ENCODE results near the gene TCERG1L.

The TCERG1L gene

DNA sequence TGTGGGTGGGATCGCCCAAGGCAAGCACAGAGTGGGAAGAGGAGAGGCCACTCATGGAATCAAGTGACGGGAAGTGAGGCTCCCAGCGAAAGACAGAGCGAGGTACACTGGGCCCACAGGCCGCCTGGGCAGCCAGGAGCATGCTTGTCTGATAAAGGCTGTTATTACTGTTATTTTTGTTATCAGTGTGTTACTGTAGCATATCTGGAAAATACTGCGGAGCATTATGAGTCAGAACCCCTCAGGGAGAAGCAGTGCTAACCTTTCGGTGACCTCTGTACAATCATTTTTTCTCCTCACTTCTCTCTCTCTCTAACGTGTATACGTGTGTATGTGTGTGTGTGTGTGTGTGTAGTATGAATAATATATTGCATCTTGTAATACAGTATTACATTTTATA, 3.8 kb upstream of the TCERG1L start:
- no peak for DNase-seq

DNA sequence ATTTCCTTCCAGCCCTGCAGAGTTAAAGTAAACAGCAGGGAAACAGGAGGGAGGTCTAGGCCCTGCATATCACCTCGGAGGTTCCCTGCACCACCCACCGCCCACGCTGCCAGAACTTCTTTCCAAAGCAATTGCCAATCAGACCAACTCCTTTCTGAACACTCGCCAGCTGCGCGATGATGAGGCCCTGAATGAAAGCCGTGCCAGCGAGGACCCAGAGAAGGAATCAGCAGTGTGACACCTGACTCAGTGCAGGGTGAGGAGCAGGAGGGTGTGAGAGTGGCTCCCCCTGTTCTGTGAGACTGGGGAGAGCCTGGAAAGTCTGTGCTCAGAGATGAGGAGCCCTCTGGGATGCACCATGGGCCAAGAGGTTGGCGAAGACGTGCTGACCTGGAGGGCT, 3.3 kb upstream of the TCERG1L start:
- no peak for DNase-seq

DNA sequence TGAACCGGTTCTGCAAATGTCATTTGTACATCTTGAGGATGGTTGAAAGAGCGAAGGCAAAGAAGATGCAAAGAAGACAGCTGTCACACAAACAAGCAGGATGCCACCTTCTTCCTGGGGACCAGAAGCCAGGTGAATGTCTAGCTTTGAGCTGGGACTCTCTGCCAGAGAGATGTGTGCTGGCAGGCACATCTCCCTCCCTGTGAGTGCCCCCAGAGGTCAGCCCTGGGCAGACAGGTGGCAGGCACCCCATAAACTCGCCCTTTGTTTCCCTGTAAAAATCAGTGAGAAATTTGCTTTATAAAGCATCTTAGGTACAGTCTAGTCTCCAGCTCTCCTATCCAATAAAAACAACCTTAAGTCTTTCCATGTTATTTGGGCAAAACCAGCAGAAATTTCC, 2.6 kb upstream of the TCERG1L start:
- DNase-seq: no peak

DNA sequence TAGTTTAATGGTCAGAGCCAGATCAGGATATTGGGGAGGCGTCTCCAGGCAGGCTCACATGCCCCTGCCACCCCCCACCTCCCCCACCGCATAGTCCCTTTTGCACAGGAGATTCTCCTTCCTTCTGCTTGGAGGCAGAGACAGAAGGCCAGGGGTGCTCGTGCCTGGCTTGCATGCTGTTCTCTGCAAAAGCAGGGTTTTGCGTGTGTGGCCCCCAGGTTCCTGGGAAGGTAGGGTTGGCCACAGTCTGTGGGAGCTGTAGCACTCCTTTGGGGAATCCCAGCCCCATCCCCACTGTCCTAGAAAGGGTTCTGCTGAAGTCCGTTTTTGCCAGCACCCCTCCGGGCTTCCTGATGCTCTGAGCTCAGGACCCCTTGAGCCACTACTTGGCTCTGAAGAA, 1.9 kb upstream of the TCERG1L start:
- no peak for DNase-seq

DNA sequence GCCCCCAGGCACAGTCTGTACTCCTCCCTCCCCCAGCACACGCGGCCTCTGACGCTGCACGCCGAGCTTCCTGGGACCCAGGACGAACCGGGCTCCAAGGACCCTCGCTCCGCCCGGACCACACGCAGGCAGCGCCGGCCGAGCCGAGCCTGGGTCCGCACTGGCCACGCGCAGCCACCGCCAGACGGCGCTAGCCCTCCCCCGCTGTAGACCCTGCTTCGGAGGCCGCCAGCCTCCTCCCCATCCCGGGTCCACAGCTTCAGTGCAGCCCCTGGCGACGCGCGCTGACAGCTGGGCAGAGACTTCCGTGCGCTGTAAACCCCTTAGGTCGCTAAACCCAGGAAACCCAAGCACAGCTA, 936 bp upstream of the TCERG1L start:
- DNase-seq: no peak

DNA sequence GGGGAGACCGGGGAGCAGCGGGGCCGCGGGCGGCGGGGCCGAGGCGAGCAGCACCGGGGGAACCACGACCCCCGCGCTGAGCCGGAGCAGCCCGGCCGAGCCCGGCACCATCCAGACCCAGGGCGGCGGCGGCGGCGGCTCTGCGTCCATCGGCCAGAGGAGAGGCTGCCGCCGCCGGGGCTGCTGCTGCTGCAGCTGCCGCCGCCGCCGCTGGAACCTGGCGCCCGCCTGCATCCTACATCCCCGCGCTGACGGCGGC, 190 bp downstream of the TCERG1L start:
- DNase-seq: no peak

DNA sequence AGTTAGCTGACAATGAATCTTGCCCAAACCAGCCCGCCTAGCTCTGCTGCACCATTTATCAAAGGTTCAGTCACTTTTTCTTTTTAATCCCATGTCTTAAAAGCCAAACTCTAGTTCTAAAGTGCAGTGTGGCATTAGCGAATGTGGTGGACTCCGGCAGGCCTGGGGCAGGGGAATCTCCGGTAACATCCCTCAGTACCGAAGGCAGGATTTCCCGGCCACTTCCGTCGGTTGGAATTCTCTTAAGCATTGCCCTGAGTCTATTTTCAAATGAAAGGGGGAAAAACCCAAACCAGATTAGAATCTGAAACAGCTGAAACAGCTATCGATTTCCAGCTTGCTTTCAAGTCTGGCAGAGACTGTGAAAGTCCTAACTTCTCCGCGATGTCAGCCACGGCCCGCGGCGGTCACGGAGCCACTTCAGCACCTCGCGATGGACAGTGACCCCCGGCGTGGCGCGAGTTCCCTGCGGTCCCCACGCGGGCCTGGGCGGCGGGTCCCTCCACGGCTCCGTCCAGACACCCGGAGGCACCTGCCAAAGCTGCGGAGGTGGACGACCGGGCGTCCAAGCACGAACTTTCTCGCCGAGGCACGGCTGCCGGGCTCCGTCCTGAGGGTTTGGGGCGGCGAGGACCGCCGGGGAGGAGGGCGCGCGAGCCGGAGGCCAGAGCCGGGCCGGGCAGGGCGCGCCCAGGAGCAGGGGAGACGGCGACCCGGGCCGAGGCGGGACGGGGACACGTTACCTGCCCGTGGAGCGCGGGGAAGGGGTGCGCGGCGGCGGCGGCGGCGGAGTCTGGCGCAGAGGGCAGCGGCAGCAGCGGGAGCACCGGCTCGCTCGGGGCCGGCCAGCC, 745 bp downstream of the TCERG1L start:
- no peak for DNase-seq

DNA sequence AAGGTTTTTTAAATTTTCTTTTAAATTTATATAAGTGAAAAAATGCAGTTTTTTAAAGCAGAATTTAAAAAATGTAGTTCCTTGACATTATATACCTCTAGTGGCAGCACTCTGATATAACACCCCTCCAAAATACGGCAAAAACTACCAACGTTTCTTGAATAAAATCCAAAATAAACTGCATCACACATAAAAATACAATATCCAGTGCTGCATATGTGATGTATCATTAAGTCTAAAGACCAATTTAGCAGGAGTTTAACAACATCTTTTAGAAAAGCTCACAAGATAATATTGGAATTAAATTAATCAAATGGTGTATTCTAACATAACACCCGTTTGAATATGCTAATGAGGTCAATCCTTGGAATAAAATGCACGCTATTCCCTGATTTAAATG, 1.4 kb downstream of the TCERG1L start:
- DNase-seq: no peak

DNA sequence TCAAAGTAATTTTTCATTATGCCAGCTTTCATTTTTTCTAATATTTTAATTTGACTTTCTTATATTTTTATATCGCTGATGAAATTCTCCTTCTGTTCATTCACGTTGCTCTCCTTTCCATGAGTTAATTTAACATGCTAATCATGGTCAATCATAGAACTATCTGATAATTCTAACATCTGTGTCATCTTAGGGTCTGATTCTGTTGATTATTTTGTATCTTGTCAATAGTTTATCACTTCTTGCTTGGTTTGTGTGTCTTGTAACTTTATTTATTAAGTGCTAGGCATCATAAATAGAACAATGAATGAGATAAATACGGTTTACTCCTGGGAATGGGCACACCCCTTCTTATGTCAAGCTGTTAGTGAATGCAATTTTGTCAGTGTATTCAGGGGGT, 11.0 kb downstream of the TCERG1L start:
- DNase-seq: no peak

DNA sequence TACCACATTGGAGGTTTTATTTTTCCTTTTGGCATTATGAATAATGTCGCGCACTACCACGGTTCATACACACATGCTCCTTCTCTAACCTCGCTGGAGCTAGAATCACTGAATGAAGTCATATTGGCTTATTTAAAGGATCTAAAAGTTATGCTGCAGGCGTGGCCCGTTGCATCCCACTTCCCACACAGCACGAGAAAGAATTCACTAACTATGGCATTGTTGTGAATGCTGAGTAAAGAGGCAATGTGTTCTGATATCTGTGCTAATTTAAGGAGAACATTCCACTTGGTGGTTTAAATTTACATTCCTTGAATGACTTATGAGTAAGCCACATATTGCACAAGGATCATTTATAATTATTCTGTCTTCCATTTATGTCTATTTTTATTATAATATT, 20.7 kb downstream of the TCERG1L start:
- DNase-seq: no peak

DNA sequence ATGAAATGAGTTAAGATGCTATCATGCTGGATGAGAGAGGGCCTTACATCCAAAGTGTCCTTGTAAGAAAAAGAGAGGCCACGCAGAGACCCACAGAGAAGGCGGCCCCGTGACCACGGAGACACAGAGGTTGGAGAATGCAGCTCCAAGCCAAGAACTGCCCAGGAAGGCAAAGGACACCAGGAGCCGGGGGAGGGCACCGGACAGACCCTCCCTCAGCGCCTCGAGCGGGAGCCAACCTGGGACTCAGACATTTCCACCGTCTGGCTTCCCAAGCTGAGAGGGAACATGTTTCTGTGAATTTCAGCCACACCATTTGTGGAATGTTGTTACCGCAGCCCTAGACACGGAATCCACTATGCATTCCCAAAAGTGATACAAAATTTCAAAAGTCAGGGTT, 22.9 kb downstream of the TCERG1L start:
- no peak for DNase-seq

DNA sequence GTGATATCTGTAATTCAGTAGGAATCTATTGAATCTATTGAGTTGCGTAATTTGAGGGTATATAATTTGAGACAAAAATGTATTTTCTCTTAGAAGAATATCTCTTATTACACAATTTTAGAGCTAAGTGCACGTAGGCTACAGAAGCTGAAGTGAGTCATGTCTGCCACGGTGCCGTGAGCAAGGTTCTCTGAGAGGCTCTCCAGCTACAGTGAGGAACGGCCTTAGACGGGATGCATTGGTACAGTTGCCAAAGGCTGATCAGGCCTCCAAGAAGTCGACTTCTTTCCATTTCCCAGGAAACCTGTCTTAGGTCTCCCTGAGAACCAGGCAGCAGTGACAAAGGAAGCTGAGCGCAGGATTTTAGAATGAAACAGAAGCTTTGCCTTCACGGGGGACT, 28.6 kb downstream of the TCERG1L start:
- DNase-seq: no peak

DNA sequence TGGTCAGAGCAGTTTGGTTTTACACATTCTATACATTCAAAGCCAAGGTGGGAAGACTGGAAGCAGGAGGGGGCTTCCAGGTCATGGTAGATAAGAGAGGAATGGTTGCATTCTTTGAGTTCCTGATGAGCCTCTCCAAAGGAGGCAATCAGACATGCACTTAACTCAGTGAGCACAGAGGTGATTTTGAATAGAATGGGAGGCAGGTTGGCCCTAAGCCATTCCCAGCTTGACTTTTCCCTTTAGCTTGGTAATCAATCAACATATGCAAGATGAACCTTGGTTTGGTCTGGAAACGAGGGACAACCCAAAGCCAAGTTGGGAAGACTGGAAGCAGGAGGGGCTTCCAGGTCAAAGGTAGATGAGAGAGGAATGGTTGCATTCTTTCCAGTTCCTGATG, 31.4 kb downstream of the TCERG1L start:
- DNase-seq: no peak

DNA sequence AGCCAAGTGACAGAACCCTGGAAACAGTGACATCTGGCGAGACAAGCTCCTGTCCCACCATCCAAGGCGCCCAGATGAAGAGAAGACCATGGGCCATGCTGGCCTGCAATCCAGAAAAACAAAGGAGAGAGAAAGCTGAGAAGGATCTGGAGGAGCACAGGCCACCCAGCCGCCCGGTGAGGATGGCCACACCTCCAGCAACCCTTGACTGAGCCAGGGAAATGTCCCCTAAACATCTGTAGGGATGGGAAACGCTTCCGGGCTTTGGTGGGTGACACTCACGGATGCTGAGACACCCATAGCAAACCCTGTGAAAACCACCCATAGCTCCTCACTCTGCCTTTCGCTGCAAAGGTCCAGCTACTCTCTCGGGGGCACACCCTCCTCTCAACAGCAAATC, 32.0 kb downstream of the TCERG1L start:
- no peak for DNase-seq

DNA sequence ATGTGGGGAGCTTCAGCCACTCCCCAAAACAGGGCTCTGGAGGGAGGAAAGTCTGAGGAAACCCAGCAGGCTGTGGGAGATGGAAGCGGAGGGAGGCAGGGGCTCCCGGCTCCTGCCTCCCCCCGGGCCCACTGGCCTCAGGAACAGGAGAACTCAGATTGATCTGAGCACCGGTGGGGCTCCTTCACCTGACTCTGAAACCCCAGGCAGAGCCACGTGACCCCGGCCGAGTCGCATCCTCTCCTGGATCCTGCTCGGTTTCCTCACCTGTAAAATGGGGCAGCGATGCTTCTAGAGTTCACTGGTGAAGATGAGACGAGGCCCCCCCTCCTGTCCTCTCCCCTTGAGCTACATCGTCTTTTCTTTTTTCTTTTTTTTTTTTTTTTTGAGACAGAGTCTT, 33.6 kb downstream of the TCERG1L start:
- DNase-seq: no peak

DNA sequence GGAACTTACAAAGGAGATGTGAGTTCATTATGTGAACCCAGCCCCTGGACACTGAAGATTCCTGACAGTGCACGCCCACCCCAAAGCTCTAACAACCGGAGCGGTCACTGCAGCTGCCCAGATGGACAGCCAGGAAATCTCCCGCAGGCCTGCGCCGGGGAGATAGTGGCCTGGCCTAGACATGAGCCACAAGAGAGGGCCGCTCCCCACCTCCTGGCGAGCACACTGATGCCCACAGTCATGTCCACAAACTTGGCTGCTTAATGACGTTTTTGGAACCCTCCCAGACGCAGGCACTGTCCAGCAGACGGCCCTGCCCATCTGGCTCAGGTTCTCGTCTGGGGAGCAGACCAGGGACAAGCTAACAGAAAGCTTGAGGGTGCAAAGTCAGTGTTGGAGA, 34.2 kb downstream of the TCERG1L start:
- no peak for DNase-seq

DNA sequence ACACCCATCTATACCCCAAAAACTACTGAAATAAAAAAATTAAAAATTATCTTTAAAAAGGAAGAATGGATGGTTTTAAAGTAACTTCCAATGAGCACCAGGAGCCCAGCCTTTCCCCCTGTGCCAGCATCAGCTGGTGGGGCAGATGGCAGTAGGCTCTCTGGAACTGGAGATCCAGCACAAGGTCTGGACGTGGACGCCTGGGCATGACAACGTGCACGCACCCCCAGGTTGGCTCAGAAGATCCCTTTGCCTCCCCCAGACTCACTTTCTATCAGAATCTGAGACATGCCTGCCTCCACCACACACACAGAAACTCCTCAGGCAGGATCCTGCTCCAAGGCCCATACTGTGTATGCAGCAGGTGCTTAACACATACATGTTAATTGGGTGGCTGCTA, 35.8 kb downstream of the TCERG1L start:
- DNase-seq: no peak

DNA sequence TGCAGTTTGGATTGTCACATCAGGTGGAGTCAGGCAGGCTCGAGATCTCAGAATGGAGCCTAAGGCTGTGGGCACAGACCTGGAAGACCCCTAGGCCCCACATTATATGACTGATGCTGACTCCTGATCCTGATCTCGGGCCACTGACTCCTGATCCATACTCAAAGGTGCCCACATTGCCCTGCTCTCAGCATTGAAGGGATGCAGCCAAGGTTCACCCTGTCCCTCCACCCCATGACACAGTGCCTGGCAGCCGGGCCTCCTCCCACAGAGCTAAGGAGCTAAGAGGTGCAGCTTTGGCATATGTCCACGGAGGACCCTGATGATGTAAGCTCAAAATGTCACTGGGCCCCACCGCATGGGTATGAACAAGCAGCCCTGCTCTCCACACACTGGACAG, 36.6 kb downstream of the TCERG1L start:
- DNase-seq: no peak

DNA sequence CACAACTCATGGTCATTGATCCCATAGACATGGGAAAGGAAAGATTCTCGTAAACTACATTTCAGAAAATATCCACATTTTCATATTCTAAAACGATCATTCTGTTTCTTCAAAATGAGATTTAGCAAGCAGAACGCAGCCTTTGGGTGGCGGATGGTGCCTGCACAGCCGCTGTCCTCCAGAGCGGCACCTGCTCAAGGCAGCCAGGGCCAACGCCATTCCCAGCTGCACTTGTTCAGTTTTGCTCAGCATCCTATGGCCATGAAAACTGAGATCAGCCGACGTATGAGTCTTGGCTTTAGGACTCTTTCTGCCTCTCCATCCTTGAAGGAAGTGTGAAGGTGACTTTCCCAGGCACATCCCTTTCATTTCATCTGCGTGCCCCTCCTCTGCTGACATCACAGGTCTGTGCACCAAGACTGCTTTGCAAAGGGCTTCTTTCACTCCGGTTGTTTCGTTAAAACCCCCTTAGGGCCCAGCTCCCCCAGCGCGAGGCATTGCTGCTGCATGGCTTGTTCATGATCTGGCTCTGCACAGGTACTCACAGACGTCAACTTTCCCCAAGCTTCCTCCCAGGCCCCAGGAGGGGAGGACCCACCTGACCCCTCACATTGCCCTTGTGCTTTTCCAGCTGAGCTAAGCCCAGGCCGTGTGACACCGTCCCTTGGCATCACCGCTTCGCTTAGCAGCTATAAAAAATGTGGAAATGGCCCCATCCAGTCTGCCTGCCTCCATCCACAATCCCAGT, 37.2 kb downstream of the TCERG1L start:
- no peak for DNase-seq

DNA sequence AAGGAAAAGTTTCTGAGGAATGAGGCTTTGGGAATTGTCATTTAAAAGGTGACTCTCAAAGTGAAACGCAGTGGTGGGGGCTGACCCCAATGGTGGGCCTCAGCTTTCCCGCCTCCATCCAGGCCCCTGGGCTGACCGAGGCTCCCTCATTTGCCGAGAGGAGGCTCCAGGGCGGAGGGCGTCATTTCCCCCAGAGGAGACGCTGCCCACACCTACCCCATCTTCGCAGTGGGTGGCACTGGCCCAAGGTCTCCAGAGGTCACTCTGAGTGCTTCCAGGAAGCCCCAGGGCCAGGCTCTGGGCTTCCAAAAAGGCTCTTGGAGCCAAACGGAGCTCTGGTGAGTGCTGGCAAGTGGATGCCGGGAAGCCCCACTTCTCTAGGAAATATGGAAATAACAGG, 38.0 kb downstream of the TCERG1L start:
- no peak for DNase-seq

DNA sequence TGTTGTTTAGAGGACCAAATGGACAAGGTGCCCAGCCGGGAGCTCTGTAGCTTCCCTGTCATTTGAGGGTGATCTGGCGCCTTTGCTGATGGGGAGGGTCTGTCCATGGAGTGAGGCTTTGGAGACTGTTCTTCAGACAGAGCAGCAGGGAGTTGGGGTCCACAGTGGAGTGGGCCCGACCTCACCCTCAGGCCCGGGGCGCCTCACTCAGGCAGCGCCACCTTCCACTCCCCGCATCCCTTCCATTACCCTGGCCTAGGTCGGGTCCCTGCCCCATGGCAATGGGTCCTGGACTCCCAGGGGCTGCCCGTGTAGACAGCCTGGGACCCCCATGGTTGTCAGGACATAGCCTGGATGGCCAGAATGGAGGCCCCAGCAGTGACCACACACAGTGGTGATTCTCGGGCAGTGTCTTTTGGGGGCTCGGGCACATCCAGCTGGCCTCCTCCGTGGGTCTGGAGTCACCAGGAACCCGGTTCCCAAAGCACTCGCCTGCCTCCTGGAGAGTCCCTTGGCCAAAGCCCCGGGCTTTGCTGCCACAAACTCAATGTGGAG, 38.5 kb downstream of the TCERG1L start:
- no peak for DNase-seq

DNA sequence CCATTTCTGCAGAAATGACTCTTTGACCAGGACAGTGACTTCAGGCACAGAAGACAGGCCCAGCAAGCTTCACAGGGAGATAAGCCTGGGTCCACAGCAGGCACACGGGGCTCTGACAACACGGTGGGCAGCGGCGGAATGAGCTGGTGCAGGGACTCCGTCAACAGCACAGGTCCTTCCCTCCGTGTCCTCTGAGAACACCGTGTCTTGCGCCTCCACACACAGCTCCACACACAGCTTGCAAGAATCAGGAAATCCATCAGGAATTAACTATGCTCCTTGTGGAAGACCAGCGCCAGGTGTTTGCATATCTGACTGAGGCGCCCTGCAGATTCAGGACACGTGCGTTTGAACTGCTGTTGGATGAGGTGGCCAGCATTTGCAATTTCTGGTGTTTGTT, 39.6 kb downstream of the TCERG1L start:
- DNase-seq: no peak

DNA sequence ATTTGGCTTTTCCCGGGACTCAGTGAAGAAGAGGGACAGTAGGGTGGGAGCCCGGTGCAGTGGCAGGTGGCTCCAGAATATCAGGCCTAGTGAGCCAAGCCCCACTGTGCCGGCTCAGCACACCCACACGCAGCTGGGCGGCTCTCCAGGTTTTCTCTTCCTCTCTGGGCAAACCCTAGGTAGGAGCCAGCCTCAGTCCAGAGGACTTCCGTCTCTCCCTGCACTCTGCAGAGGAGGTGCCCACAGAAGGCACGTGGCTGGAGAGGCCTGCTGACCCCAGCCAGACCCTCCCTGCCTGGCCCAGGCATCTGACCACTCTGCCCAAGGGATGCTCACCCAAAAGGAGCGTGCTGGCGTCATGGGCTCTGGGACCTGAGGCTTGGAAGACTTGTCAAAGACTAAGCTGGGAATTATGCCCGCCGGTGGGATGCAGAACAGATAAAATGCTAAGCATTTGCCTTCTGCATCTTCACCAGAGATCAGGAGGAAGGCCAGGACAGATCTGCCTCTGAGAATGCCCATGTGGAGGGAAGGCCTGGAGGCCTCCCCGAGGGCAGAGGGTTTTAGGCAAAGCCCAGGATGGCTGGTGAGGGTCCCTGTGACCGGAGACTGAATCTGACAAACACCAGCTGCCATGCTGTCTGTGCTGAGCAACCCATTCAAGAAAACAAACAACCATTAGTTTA, 40.2 kb downstream of the TCERG1L start:
- DNase-seq: no peak
